ENCODE results near the gene CCER1.

- peak; percentile 98 for TF ChIP-seq RAD21 (IDR thresholded peaks at IDR 0.05; ENCODE audit: low read length)
- peak; percentile 91 for TF ChIP-seq CTCF (IDR thresholded peaks at IDR 0.05)
- TF ChIP-seq POLR2AphosphoS5 (IDR thresholded peaks at IDR 0.05; ENCODE audit: low read depth, low read length): no peak
- TF ChIP-seq FOXM1 (IDR thresholded peaks at IDR 0.05; ENCODE audit: low read depth): no peak
- peak; percentile 30 for TF ChIP-seq CHD2 (IDR thresholded peaks at IDR 0.05; ENCODE audit: low read length, partially characterized antibody)
- TF ChIP-seq EP300 (IDR thresholded peaks at IDR 0.05; ENCODE audit: borderline replicate concordance in 1 of 2, low read depth in 1 of 2, low read length in 1 of 2): no peak
- TF ChIP-seq RCOR1 (IDR thresholded peaks at IDR 0.05; ENCODE audit: low read length): no peak
- no peak for TF ChIP-seq MEF2A (IDR thresholded peaks at IDR 0.05; ENCODE audit: borderline replicate concordance, low read depth)
- TF ChIP-seq PBX3 (IDR thresholded peaks at IDR 0.05): no peak
- TF ChIP-seq JUND (IDR thresholded peaks at IDR 0.05): no peak
- no peak for TF ChIP-seq REST (IDR thresholded peaks at IDR 0.05; ENCODE audit: low read depth, low read length)
- no peak for TF ChIP-seq YY1 (IDR thresholded peaks at IDR 0.05; ENCODE audit: low read depth)
Measured at GRCh38 chr12:90978117-90978770, 23.3 kb upstream of the CCER1 start.

Data from SK-N-SH (cell line).